Measurements from ENCODE around the gene KCNQ1. TPM values are rescaled to one million over a fixed set of nuclear protein-coding genes. Genes with fewer than 3 reads are reported as not detected.

Gene KCNQ1
- polyA plus RNA-seq, 1 donor from 2014 or later = not detected

DNA sequence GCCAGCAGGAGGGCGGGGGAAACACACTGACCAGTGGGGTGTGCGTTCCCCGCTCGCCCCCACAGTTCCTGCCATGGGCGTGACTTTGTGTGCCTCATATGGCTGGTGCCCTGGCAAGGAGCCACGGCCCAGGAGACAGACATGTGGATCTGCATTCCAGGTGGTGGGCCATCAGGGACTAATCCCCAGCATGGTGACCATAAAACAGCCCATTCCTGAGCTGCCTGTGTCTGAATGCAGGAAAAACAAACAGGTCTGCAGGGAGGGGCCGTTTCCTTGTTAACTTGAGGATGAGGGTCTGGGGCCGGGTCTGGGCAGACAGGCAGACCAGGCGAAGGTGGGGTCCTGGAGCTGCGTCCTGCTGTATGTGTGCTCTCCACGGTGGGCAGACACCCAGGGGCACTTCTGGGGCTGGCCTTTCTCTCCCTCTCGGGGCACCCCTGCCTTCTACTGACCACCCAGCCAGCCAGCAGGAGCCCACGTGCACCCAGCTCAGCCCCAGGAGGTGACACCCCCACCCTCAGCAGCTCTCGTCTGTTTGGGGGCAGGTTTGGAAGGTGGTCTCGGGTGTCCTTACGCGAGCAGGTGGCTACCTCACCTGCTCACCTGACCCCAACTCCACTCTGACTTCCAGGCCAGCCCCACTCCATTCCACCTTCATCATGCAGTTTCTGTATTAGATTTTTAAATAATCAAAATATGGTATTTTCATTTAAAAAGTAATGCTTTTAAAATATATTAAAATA, 134.7 kb downstream of the KCNQ1 start:
- Histone ChIP-seq H3K79me2 (replicated peaks; ENCODE audit: insufficient read depth, low read length) (no peaks in the 10 kb centered on the region), H4K20me1 (ENCODE audit: insufficient read depth) (no peaks in the 10 kb centered on the region), H3K27me3 (ENCODE audit: insufficient read depth, low read depth, low read length) (no peaks in the 10 kb centered on the region), H3K9me2 (ENCODE audit: insufficient read depth, low read length) (no peaks in the 10 kb centered on the region), H3K4me3 (ENCODE audit: low read length) (no peak overlapping the region), H3K36me3 (ENCODE audit: insufficient read depth, low read length) (no peaks in the 10 kb centered on the region), H3F3A (ENCODE audit: insufficient read depth, low read length, poor library complexity, severe bottlenecking) (no peaks in the 10 kb centered on the region), H2AFZ (ENCODE audit: low read depth, low read length) (no peak overlapping the region), H3K27ac (ENCODE audit: low read length) (no peak overlapping the region), H3K4me2 (ENCODE audit: low read length) (no peak overlapping the region), H3K9me3 (ENCODE audit: low read length) (no peaks in the 10 kb centered on the region), H3K9ac (ENCODE audit: low read length) (no peak overlapping the region)
- TF ChIP-seq TAF1 (IDR thresholded peaks at IDR 0.05; ENCODE audit: low read depth) = no peak
- no peak for TF ChIP-seq MXI1 (conservative IDR thresholded peaks at IDR 0.05; ENCODE audit: poor library complexity, severe bottlenecking)
- no peak for TF ChIP-seq SMC3 (conservative IDR thresholded peaks at IDR 0.05; ENCODE audit: poor library complexity)
- no peak for TF ChIP-seq RAD21 (conservative IDR thresholded peaks at IDR 0.05)
- TF ChIP-seq, protein P1, sequence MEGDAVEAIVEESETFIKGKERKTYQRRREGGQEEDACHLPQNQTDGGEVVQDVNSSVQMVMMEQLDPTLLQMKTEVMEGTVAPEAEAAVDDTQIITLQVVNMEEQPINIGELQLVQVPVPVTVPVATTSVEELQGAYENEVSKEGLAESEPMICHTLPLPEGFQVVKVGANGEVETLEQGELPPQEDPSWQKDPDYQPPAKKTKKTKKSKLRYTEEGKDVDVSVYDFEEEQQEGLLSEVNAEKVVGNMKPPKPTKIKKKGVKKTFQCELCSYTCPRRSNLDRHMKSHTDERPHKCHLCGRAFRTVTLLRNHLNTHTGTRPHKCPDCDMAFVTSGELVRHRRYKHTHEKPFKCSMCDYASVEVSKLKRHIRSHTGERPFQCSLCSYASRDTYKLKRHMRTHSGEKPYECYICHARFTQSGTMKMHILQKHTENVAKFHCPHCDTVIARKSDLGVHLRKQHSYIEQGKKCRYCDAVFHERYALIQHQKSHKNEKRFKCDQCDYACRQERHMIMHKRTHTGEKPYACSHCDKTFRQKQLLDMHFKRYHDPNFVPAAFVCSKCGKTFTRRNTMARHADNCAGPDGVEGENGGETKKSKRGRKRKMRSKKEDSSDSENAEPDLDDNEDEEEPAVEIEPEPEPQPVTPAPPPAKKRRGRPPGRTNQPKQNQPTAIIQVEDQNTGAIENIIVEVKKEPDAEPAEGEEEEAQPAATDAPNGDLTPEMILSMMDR (IDR thresholded peaks at IDR 0.05; ENCODE audit: poor library complexity, severe bottlenecking) = no peak
- no peak for TF ChIP-seq EZH2 (IDR thresholded peaks at IDR 0.05; ENCODE audit: borderline replicate concordance, insufficient read depth, low read length, poor library complexity, severe bottlenecking)
- TF ChIP-seq EP300 (conservative IDR thresholded peaks at IDR 0.05; ENCODE audit: poor library complexity, severe bottlenecking) = no peak
- TF ChIP-seq, protein P2, sequence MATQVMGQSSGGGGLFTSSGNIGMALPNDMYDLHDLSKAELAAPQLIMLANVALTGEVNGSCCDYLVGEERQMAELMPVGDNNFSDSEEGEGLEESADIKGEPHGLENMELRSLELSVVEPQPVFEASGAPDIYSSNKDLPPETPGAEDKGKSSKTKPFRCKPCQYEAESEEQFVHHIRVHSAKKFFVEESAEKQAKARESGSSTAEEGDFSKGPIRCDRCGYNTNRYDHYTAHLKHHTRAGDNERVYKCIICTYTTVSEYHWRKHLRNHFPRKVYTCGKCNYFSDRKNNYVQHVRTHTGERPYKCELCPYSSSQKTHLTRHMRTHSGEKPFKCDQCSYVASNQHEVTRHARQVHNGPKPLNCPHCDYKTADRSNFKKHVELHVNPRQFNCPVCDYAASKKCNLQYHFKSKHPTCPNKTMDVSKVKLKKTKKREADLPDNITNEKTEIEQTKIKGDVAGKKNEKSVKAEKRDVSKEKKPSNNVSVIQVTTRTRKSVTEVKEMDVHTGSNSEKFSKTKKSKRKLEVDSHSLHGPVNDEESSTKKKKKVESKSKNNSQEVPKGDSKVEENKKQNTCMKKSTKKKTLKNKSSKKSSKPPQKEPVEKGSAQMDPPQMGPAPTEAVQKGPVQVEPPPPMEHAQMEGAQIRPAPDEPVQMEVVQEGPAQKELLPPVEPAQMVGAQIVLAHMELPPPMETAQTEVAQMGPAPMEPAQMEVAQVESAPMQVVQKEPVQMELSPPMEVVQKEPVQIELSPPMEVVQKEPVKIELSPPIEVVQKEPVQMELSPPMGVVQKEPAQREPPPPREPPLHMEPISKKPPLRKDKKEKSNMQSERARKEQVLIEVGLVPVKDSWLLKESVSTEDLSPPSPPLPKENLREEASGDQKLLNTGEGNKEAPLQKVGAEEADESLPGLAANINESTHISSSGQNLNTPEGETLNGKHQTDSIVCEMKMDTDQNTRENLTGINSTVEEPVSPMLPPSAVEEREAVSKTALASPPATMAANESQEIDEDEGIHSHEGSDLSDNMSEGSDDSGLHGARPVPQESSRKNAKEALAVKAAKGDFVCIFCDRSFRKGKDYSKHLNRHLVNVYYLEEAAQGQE (IDR thresholded peaks at IDR 0.05; ENCODE audit: borderline replicate concordance) = no peak
- no peak for TF ChIP-seq POLR2AphosphoS5 (IDR thresholded peaks at IDR 0.05)

DNA sequence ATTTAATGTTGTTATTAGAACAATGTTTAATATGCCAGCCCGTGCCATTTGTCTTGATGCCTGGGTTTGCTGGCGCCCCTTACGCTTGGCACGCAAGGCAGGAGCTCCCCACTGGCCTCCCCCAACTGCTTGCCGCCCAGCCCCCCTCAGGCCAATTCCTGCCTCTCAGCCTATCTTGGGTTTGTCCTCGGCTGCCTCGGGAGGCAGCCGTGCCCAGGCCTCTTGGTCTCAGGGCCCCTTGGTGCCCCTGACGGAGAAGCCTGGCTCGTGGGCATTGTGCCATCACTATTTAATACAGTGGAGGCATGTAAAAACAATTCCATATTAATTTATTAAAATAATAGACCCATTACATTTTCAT, 135.2 kb downstream of the KCNQ1 start:
- Histone ChIP-seq H2AFZ (ENCODE audit: low read depth, low read length) (no peak overlapping the region), H3F3A (ENCODE audit: insufficient read depth, low read length, poor library complexity, severe bottlenecking) (no peaks in the 10 kb centered on the region), H3K4me2 (ENCODE audit: low read length) (no peak overlapping the region), H3K27me3 (ENCODE audit: insufficient read depth, low read depth, low read length) (no peaks in the 10 kb centered on the region), H3K27ac (ENCODE audit: low read length) (no peak overlapping the region), H3K36me3 (ENCODE audit: insufficient read depth, low read length) (no peaks in the 10 kb centered on the region), H3K9me3 (ENCODE audit: low read length) (no peaks in the 10 kb centered on the region), H4K20me1 (ENCODE audit: insufficient read depth) (no peaks in the 10 kb centered on the region), H3K79me2 (replicated peaks; ENCODE audit: insufficient read depth, low read length) (no peaks in the 10 kb centered on the region), H3K9ac (ENCODE audit: low read length) (no peak overlapping the region), H3K4me3 (ENCODE audit: low read length) (no peak overlapping the region), H3K9me2 (ENCODE audit: insufficient read depth, low read length) (no peaks in the 10 kb centered on the region)
- TF ChIP-seq SMC3 (conservative IDR thresholded peaks at IDR 0.05; ENCODE audit: poor library complexity) = no peak
- no peak for TF ChIP-seq RAD21 (conservative IDR thresholded peaks at IDR 0.05)
- TF ChIP-seq, protein P1 (IDR thresholded peaks at IDR 0.05; ENCODE audit: poor library complexity, severe bottlenecking) = no peak
- TF ChIP-seq EZH2 (IDR thresholded peaks at IDR 0.05; ENCODE audit: borderline replicate concordance, insufficient read depth, low read length, poor library complexity, severe bottlenecking) = no peak

Measured in neural cell (in vitro differentiated cells).